ENCODE measurements around the gene BDKRB2.

Gene BDKRB2

DNA sequence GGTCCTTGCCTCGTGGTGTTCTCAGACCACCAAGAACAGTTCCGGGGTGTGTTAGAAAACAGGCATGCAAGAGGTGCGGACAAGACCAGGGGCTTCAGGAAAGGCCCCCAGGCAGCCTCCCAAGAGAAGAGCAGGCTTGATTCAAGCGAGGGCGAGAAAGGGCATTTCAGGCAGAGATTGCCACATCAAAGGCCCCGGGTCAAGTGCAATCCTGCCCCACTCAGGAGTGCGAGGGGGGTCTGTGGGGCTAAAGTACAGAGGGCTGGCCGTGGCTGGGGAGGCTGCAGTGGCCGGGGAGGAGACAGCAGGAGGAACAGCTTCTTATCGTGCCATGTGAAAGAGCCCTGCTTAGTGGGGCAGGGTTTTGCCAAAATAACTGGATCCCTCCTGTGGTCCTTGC is 2.7 kb upstream of the BDKRB2 start:
- TF ChIP-seq, protein P1, sequence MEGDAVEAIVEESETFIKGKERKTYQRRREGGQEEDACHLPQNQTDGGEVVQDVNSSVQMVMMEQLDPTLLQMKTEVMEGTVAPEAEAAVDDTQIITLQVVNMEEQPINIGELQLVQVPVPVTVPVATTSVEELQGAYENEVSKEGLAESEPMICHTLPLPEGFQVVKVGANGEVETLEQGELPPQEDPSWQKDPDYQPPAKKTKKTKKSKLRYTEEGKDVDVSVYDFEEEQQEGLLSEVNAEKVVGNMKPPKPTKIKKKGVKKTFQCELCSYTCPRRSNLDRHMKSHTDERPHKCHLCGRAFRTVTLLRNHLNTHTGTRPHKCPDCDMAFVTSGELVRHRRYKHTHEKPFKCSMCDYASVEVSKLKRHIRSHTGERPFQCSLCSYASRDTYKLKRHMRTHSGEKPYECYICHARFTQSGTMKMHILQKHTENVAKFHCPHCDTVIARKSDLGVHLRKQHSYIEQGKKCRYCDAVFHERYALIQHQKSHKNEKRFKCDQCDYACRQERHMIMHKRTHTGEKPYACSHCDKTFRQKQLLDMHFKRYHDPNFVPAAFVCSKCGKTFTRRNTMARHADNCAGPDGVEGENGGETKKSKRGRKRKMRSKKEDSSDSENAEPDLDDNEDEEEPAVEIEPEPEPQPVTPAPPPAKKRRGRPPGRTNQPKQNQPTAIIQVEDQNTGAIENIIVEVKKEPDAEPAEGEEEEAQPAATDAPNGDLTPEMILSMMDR (conservative IDR thresholded peaks at IDR 0.05) = no peak
- TF ChIP-seq ZFX (IDR thresholded peaks at IDR 0.05) = no peak
- H3K27ac ChIP-seq = no peak overlapping the region

DNA sequence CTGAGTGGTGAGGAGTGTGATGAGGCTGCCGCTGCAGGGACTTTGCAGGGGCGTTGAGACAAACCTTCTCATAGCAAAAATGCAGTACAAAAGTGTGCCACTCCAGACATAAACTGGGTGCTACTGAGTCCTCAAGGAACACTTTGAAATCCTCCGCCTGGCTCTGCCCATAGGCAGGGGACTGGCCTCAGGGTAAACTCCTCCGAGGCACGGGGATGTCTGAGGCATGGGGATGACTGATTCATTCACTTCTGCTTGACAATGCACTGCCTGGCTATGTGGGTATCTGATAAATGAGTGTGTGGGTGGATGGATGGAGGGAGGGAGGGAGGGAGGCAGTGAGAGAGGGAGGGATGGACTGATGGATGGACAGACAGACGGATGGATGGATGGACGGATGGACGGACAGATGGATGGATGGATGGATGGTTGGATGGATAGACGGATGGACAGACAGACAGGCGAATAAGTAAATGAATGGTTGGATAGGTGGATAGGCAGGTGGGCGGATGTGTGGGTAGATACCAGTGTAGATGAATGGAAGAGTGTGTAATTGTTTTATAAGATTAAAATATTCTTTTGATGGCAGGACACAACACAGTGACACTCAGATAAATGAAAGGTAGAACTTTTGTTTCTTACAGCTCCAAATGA is 2.1 kb upstream of the BDKRB2 start:
- TF ChIP-seq, protein P1 (conservative IDR thresholded peaks at IDR 0.05) = no peak
- TF ChIP-seq ZFX (IDR thresholded peaks at IDR 0.05) = no peak
- no peak overlapping the region for H3K27ac ChIP-seq

DNA sequence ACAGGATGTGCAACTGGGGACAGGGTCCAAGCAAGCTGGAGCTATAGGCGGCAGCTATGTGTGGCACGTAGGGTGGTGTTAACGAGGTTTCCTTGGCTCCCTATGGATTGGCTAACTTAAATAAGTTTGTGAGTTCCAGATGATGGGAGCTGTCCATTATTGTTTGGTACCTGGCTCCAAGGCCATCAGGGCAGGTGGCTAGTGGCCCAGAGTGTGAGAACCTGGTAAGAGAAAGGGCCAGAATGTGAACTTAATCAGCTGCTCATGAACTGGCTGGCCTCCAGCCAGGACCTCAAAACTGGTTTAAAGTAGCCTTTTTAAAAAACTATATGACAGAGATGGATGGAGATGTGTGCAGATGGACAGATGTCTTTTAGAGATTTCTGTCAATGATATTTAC is 1.5 kb upstream of the BDKRB2 start:
- TF ChIP-seq, protein P1 (conservative IDR thresholded peaks at IDR 0.05) = no peak
- TF ChIP-seq ZFX (IDR thresholded peaks at IDR 0.05) = no peak
- no peak overlapping the region for H3K27ac ChIP-seq

DNA sequence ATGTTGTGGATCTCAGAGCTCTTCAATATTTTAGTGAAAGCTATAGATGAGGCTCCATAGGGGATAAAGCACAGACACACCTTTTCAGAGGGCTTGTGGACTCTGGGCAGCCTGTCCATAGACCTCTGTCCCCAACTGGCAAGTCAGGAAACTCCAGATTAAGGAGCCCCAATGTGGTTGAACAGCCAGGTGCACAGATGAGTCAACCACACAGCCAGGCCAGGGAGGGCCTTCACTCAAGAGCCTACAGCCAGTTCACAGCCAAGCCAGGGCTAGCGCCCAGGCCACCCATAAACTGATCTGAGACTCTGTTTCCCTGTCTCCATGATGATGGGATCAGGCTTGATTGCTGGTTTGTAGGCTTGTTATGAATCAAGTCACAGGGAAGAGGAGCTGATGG is 1.0 kb upstream of the BDKRB2 start:
- H3K27ac ChIP-seq = no peak overlapping the region
- TF ChIP-seq, protein P1 (conservative IDR thresholded peaks at IDR 0.05) = no peak
- TF ChIP-seq ZFX (IDR thresholded peaks at IDR 0.05) = no peak

DNA sequence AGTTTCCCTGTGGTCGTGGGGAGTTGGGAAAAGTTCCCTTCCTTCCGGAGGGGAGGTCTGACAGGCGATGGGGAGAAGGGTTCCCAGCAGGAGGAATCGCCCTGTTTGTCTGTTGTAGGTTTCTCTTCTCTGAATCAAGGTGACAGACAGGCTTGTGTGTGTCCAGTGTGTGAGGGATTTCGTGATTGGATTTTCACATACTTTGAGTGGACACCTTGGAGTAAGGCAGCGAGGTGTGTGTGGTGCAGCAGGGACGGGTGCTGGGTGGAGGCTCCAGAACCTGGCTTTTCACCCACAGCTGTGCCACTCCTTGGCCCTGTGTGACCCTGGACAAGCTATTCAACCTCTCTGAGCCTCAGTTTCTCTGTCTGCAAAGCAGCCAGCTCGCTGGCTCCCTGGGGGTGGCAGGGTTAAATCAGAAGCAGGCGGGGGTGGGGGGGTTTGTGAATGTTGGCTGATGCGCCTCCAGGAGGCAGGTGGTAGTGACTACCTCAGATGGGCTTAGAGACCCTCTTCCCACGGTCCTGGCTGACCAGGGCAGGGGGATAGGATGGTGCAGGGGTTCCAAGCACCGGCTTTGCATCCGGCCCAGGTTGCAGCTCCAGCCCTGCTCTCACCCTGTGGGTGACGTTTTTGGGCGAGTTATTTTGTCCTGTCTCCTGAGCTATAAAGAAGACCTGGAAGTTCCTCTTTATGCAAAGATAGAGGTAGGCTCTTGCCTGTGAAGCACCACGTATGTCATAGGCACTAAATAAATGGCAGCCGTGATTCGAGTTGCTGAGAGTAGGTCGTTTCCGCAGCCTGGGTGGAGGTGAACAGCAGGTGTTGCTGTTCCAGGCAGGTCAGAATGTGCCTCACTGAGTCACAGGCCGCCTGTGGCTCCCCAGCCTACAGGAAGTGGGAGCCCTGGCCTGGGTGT is 679 bp downstream of the BDKRB2 start:
- TF ChIP-seq ZFX (IDR thresholded peaks at IDR 0.05) = no peak
- TF ChIP-seq, protein P1 (conservative IDR thresholded peaks at IDR 0.05) = no peak
- peak overlapping the region; percentile 23; the same call in 1 of the 2 replicates for H3K27ac ChIP-seq

DNA sequence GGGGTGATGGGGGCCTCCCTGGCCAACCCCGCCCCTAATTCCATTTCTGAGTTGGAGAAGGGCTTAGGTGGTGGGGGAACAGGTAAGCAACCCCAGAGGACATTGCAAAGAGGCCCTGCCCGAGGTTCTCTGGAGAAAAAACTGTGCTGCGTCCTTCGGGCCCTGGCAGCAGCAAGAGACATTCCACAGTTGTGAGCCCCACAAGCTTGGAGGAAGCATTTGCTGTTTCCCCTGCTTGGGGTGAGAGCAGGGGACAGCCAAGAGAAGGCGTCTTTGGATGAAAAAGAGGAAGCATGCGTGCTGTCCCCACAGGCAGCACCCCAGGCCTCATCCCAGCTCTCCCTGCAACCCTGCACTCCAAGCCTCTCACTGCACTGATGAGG is 1.3 kb downstream of the BDKRB2 start:
- no peak for TF ChIP-seq ZFX (IDR thresholded peaks at IDR 0.05)
- TF ChIP-seq, protein P1 (conservative IDR thresholded peaks at IDR 0.05) = no peak

DNA sequence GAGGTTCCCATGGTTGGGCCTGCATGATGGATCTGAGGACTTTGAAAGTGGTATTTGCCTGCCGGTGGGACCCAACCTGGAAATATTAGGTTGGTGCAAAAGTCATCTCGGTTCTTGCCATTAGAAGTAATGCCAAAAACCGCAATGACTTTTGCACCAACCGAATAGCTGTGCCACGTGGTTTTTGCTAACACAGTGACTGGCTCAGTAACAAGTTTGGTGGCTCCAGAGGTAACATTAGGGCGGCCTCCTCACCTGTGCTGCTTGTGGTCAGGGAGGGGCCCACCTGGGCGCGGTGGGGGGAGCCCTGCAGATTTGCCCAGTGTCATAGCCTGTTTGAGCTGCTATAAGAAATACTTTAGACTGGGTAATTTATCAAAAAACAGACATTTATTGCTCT is 1.8 kb downstream of the BDKRB2 start:
- TF ChIP-seq, protein P1 (conservative IDR thresholded peaks at IDR 0.05) = no peak
- TF ChIP-seq ZFX (IDR thresholded peaks at IDR 0.05) = no peak
- H3K27ac ChIP-seq = no peak overlapping the region

More for the DNA sequence above, 1.3 kb downstream of the BDKRB2 start:
- no peak overlapping the region; the same call in 1 of the 2 replicates for H3K27ac ChIP-seq

Data from C4-2B (cell line).